ENCODE measurements around the gene HDGFL3.

GRCh38 chr15:83088876-83089275, 118.7 kb downstream of the HDGFL3 start:
- no peak for TF ChIP-seq EP300 (IDR thresholded peaks at IDR 0.05; ENCODE audit: low read length)
- TF ChIP-seq PPARD (CRISPR knock-in tag; IDR thresholded peaks at IDR 0.05), result no peak
- no peak for TF ChIP-seq CTCF (IDR thresholded peaks at IDR 0.05 in 2 of 3, conservative IDR thresholded peaks at IDR 0.05 in 1 of 3; ENCODE audit: insufficient read depth in 2 of 3, low read depth in 1 of 3, low read length in 3 of 3)
- no peak for TF ChIP-seq ELK1 (CRISPR knock-in tag; IDR thresholded peaks at IDR 0.05)
- TF ChIP-seq TARDBP (IDR thresholded peaks at IDR 0.05), result no peak
- TF ChIP-seq ZBTB5 (IDR thresholded peaks at IDR 0.05), result no peak
- TF ChIP-seq ADNP (tag; IDR thresholded peaks at IDR 0.05), result no peak
- no peak for TF ChIP-seq TBP (optimal IDR thresholded peaks at IDR 0.05; ENCODE audit: low read depth, low read length)
- no peak for TF ChIP-seq BHLHE40 (IDR thresholded peaks at IDR 0.05; ENCODE audit: low read length)
- TF ChIP-seq YY1 (IDR thresholded peaks at IDR 0.05; ENCODE audit: borderline replicate concordance in 1 of 3, control insufficient read depth in 1 of 3, extremely low read depth in 1 of 3, insufficient read depth in 3 of 3, insufficient read length in 1 of 3, insufficient replicate concordance in 2 of 3, low read depth in 1 of 3, low read length in 2 of 3), result no peak
- no peak for TF ChIP-seq NELFE (IDR thresholded peaks at IDR 0.05; ENCODE audit: insufficient read depth, insufficient read length)
- TF ChIP-seq ZNF280B (CRISPR knock-in tag; IDR thresholded peaks at IDR 0.05), result no peak
- TF ChIP-seq JUN (IDR thresholded peaks at IDR 0.05; ENCODE audit: borderline replicate concordance, low read depth, low read length), result no peak
- no peak for TF ChIP-seq JUN (CRISPR knock-in tag; IDR thresholded peaks at IDR 0.05; ENCODE audit: borderline replicate concordance)
- TF ChIP-seq MTA1 (IDR thresholded peaks at IDR 0.05; ENCODE audit: borderline replicate concordance), result no peak
